ENCODE data around the gene FYN.

Gene FYN

GRCh38 chr6:111804627-111805235 is 68.5 kb downstream of the FYN start:
- H3K4me1 ChIP-seq (ENCODE audit: insufficient read depth, poor library complexity, severe bottlenecking) = peaks cover 18% of the 10 kb centered on the region
- no peaks in the 10 kb centered on the region for H3K36me3 ChIP-seq (ENCODE audit: low read depth)
- H3K9me3 ChIP-seq (ENCODE audit: severe bottlenecking) = no peaks in the 10 kb centered on the region
- no peak overlapping the region for H3K4me3 ChIP-seq (ENCODE audit: severe bottlenecking)
- no peak for DNase-seq (ENCODE audit: low spot score)
- no peak for TF ChIP-seq CTCF (IDR thresholded peaks at IDR 0.05; ENCODE audit: poor library complexity, severe bottlenecking)
- no peak overlapping the region for H3K27ac ChIP-seq (ENCODE audit: poor library complexity, severe bottlenecking)
- H3K27me3 ChIP-seq (ENCODE audit: insufficient read depth, poor library complexity, severe bottlenecking) = no peaks in the 10 kb centered on the region
- ATAC-seq (ENCODE audit: low read depth) = no peak; the same call in 2 of the 3 replicates

DNA sequence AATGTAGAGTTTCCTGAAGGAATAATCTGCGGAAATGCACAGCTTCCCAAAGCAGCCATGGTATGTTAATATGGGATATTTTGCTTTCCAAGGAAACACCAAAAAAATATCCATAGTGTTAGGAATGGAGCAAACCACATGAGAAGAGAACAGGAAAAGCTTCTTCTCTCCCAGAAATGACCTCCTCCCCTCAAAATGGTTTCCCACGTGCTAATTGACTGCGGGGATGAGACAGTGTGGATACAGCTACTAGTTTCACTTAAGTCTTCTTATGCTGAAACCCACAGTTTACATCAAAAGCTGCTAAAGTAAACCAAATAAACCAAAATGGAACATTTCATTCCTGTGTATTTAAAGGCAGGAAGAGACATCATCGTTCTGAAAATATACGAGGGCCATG is 69.4 kb downstream of the FYN start:
- no peak for ATAC-seq (ENCODE audit: low read depth)
- no peaks in the 10 kb centered on the region for H3K36me3 ChIP-seq (ENCODE audit: low read depth)
- no peak overlapping the region for H3K4me3 ChIP-seq (ENCODE audit: severe bottlenecking)
- TF ChIP-seq CTCF (IDR thresholded peaks at IDR 0.05; ENCODE audit: poor library complexity, severe bottlenecking) = no peak
- no peak overlapping the region for H3K27ac ChIP-seq (ENCODE audit: poor library complexity, severe bottlenecking)
- peaks cover 18% of the 10 kb centered on the region for H3K4me1 ChIP-seq (ENCODE audit: insufficient read depth, poor library complexity, severe bottlenecking)
- DNase-seq (ENCODE audit: low spot score) = no peak
- H3K9me3 ChIP-seq (ENCODE audit: severe bottlenecking) = no peaks in the 10 kb centered on the region
- no peaks in the 10 kb centered on the region for H3K27me3 ChIP-seq (ENCODE audit: insufficient read depth, poor library complexity, severe bottlenecking)

DNA sequence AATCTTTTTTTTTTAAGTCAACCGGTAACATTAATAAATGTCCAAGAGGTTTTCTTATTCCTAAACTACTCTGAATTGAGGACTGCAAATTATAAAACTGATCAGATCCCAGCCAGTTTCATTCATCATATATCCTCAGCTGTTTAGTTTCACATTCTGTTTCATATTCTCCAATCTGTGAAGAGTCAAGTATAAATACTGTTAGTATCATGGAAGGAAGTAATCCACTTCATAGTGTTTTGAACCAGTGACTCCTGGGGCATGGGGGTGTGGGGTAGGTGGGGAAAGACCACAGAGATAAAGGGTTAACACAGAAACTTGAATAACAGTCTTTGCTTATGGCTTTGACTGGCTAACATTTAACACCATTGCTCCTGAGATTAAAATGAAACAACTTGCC is 69.9 kb downstream of the FYN start:
- TF ChIP-seq CTCF (IDR thresholded peaks at IDR 0.05; ENCODE audit: poor library complexity, severe bottlenecking) = no peak
- no peak overlapping the region for H3K4me3 ChIP-seq (ENCODE audit: severe bottlenecking)
- no peak overlapping the region for H3K27ac ChIP-seq (ENCODE audit: poor library complexity, severe bottlenecking)
- H3K27me3 ChIP-seq (ENCODE audit: insufficient read depth, poor library complexity, severe bottlenecking) = no peaks in the 10 kb centered on the region
- ATAC-seq (ENCODE audit: low read depth) (no peak), DNase-seq (ENCODE audit: low spot score) (no peak)
- H3K36me3 ChIP-seq (ENCODE audit: low read depth) = no peaks in the 10 kb centered on the region
- no peaks in the 10 kb centered on the region for H3K9me3 ChIP-seq (ENCODE audit: severe bottlenecking)
- peaks cover 18% of the 10 kb centered on the region for H3K4me1 ChIP-seq (ENCODE audit: insufficient read depth, poor library complexity, severe bottlenecking)

DNA sequence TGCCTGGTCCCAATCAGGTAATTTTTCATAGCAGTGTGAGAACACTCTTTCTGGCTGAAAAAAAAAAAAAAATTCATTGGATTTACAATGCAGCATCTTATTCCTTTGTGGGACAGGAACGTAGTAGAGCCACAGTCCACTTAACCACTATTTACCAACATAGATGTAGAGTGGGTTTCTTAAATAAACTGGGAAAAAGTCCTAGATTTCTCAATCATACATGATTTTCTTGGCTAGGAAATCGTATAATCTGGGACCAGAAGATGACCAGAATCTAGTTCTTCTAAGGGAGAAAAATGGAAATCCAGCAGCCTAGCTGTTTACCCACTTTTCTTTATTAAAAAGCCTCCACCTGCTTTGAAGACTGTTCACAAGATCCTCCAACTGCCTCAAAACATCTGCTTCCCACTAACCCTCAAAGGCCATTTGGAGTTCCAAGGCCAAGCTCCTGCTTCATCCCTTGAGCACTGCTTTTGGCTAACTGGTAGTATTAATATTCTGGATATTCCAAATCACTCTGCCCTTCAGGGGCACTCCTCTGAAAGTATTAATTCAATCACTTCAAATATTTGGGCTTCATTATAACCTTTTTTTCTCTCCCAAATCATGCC is 70.4 kb downstream of the FYN start:
- Histone ChIP-seq H3K27ac (ENCODE audit: poor library complexity, severe bottlenecking) (no peak overlapping the region), H3K36me3 (ENCODE audit: low read depth) (no peaks in the 10 kb centered on the region), H3K9me3 (ENCODE audit: severe bottlenecking) (no peaks in the 10 kb centered on the region), H3K4me3 (ENCODE audit: severe bottlenecking) (no peak overlapping the region), H3K4me1 (ENCODE audit: insufficient read depth, poor library complexity, severe bottlenecking) (peaks cover 18% of the 10 kb centered on the region), H3K27me3 (ENCODE audit: insufficient read depth, poor library complexity, severe bottlenecking) (no peaks in the 10 kb centered on the region)
- no peak for DNase-seq (ENCODE audit: low spot score)
- no peak for TF ChIP-seq CTCF (IDR thresholded peaks at IDR 0.05; ENCODE audit: poor library complexity, severe bottlenecking)
- ATAC-seq (ENCODE audit: low read depth) = no peak

GRCh38 chr6:111802015-111802414 is 71.2 kb downstream of the FYN start:
- Histone ChIP-seq H3K4me3 (ENCODE audit: severe bottlenecking) (no peak overlapping the region), H3K36me3 (ENCODE audit: low read depth) (no peaks in the 10 kb centered on the region), H3K27ac (ENCODE audit: poor library complexity, severe bottlenecking) (no peak overlapping the region), H3K4me1 (ENCODE audit: insufficient read depth, poor library complexity, severe bottlenecking) (peaks cover 15% of the 10 kb centered on the region), H3K27me3 (ENCODE audit: insufficient read depth, poor library complexity, severe bottlenecking) (no peaks in the 10 kb centered on the region), H3K9me3 (ENCODE audit: severe bottlenecking) (no peaks in the 10 kb centered on the region)
- ATAC-seq (ENCODE audit: low read depth) = no peak
- no peak for DNase-seq (ENCODE audit: low spot score)
- no peak for TF ChIP-seq CTCF (IDR thresholded peaks at IDR 0.05; ENCODE audit: poor library complexity, severe bottlenecking)

Data from RWPE2 (cell line).